NCI-H2196 treated with DMSO at 0.1 percent for 48 hours (cell line): ENCODE results near the gene WDR36.

ENCODE experiments used
- DNase-seq: peaks from one replicate; lab custom pipeline; 2025; ENCODE audit not compliant: unreplicated experiment; lab: John Stamatoyannopoulos, UW

Gene WDR36

GRCh38 chr5:111092062-111092853 is at the start of gene WDR36:
WDR36 (plus strand) TSS chr5:111092348; CDS start chr5:111092457, 109 bp downstream.
- peak; percentile 87 for DNase-seq

DNA sequence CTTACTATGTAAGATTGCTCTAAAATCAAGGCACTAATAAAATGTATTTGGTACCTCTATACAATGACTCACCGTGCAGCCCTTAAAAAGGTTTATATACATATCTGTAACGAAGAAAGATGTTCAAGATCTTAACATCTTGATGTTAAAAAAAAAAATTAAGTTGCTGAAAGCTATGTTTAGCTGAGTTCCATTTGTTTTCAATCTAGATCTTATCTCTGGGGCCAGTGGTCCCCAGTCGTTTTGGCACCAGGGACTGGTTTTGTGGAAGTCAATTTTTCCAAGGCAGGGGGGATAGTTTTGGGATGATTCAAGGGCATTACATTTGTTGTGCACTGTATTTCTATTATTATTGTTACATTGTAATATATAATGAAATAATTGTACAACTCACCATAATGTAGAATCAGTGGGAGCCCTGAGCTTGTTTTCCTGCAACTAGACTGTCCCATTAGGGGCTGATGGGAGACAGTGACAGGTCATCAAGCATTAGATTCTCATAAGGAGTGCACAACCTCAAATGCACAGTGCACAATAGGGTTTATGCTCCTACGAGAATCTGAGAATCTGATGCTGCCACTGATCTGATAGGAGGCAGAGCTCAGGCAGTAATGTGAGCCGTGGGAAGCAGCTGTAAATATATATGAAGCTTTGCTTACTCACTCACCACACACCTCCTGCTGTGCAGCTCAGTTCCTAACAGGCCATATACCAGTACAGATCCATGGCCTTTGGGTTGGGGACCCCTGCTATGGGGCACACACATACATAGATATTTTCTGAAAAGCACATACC is 48.2 kb upstream of the WDR36 start:
- no peak for DNase-seq

DNA sequence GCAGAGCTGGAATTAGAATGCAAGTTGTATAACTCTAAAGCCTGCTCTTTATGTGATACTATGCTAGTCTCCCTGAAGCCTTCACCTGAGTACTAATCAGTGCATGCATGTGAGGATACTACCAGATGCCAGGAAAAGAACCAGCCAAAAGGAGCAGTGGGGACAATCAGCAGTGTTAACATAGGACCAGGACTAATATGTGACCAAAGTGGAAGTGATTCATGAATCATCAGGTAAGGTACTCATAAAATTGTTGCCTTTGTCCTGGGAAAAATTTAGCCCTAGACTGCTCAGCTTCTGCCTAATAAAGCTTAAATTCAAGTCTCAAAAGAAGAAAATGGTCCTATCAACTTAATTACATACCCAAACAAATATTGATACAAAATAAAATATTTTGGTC is 34.1 kb upstream of the WDR36 start:
- no peak for DNase-seq

- no peak for DNase-seq
Observed at GRCh38 chr5:111060169-111060568, 32.0 kb upstream of the WDR36 start.

- no peak for DNase-seq
Observed at GRCh38 chr5:111061618-111062017, 30.5 kb upstream of the WDR36 start.

DNA sequence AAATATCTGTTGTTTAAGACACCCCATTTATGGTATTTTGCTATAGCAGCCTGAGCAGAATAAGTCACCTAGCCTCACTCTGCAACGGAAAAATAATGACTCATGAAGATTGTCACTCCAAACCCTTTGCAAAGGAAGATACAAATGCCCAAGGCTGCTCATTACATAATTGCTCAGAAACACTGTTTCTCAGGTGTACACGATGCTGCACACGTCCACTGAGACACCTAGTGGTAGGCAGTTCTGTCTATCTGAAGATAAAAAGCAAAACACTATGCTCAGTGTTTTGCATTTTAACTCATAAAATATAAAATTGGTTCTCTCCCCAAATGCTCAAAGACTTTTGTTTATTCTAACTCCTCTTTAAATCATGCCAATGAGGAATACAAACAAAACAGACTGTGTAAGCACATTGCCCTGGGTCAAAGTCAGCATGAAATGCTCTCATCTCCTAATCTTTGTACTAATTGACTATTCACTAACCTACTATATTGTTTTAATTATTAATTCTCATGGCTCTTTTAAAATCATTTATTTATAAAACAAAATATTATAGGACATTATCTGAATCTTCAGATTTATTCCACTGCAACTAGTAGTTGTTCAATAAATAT is 28.3 kb upstream of the WDR36 start:
- no peak for DNase-seq

GRCh38 chr5:111066261-111066938 is 25.7 kb upstream of the WDR36 start:
- no peak for DNase-seq

DNA sequence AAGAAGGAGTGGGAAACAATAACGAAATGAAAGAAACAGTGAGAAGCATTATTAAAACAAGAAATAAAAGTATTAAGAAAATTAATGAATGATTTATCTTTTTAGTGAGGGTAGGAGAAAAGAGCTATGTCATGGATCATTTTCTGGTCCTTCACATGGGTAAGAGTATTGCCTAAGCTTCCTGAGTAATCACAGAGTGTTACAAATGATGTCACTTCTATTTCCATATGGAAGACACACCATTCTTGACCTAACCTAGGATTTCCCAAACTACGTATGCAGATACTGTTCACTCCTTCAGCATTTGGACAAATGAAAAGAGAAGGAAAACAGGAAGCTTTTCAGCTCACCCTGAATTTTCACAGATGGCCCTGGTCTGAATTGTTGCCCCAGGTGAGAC is 23.9 kb upstream of the WDR36 start:
- DNase-seq, result no peak

DNA sequence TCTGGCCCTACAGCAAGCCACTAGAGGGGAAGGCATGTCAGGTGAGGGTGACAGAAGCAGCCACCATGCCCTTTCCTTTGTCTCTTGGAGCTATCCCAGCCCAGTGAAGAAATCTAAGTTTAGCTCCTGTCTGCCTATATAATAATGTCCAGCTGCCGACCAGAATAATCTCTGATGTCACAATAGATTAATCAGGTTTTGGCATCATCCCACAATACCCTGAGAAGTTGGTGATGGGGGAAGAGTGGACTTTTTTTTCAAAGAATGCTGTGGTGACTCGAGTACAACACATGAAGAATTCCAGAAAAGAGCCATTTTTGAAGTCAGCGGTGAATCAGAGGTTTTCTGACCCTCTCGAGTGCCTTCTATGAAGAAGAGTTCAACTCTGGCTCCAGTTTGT is 22.3 kb upstream of the WDR36 start:
- DNase-seq, result no peak

GRCh38 chr5:111070272-111071134 is 21.6 kb upstream of the WDR36 start:
- DNase-seq, result no peak

DNA sequence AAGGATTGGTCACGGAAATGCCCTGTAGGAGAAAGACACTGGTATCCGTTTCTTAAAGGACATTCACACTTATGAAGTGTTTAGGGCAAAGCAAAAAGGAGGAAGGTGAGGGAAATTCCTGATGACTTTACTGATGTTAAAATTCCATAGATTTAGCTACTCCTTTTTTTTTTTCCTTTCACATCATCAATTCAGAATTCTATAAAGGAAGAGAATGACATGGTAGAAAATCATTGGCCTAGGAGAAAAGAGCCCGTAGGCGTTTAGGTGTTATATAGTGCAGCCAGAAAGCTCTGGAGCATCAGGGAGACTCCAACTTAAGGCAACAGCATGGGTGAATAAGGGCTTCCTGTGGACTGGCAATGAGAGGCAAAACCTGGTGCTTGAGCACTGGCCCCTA is 20.7 kb upstream of the WDR36 start, which contains the start of gene TSLP:
Gene TSLP, plus strand, starts transcription at position 301 of the 400 bp plus-strand sequence. CDS start 178 bp downstream, outside the sequence.
- DNase-seq, result no peak

DNA sequence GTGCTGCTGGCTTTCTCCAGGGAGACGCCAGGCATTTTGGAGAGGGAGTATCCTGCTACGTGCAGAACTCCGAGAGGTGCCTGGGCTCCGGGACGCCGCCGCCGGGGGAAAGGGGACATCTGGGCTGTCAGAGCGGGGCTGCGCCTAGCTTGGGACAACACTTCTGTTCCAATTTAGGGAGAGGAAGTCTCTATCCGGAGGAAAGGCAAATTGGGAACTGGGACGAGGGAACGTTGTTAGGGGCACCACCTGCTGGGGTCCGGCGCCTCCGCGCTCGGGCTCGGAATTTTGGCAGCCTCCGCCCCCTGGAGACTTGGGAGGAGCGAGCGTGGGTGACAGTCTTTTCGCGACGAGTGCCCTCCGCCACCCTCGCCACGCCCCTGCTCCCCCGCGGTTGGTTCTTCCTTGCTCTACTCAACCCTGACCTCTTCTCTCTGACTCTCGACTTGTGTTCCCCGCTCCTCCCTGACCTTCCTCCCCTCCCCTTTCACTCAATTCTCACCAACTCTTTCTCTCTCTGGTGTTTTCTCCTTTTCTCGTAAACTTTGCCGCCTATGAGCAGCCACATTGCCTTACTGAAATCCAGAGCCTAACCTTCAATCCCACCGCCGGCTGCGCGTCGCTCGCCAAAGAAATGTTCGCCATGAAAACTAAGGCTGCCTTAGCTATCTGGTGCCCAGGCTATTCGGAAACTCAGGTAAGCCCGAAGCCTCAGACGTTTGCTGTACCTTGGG is 19.0 kb upstream of the WDR36 start:
- DNase-seq, result no peak

- no peak for DNase-seq
Observed at GRCh38 chr5:111074244-111074643, 17.9 kb upstream of the WDR36 start.

DNA sequence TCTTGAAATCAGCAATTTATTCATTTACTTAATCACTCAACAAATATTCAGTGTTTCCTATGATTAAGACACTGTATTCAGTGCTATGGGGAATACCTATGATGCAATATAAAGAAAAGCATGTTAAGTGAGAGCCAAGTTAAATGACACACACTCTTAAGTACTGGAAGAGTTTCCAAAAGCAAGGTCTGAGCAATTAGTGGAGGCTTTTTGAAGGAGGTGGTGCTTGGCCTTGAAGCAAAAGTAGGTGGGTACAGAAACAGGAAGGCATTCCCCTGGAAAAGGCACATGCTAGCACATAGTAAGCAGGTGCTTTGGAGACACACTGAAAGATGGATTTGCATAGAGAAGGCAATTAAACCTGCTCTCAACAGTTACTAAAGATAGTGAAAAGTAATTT is 16.6 kb upstream of the WDR36 start:
- DNase-seq, result no peak

GRCh38 chr5:111076091-111076490 is 16.1 kb upstream of the WDR36 start:
- no peak for DNase-seq

GRCh38 chr5:111077678-111078077 is 14.5 kb upstream of the WDR36 start:
- DNase-seq, result no peak

DNA sequence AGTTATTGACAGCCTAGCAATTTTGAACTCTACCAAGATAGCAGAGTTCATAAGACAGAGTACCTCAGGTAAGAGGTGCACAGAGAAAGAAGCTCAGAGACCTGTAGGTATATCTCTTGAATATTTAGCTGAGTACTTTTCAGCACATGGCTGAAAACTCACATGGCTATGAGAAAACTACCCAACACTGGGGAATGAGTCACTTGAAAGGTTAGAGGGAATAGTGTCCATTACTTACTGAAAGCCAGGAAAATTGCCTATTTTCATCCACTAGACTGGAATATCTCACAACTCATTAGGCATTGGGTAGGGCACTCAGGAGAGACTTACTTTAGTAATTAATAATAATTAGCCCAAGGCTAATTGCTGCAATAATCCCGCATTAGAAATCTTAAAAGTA is 12.3 kb upstream of the WDR36 start:
- no peak for DNase-seq

GRCh38 chr5:111083323-111083722 is 8.8 kb upstream of the WDR36 start:
- no peak for DNase-seq

DNA sequence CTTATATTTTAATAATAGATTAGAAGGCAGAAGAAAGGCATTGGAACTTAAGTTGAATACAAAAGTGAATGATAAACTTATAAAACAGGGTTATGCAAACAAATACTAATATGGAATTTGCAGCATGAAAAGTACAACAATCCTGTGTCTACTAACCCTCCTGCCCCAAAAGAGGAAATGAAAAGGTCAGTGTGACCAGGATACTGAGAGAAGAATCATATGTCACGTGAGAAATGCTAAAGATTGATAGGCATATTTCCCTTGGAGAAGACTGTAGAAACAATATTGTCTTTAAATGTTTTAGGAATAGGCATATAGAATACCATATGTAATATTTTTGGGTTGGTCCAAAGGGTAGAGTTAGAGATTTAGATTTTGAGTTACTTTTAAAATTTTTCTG is 3.8 kb downstream of the WDR36 start:
- DNase-seq, result no peak
